HepG2 (cell line): ENCODE data around the gene IFIT2. TPM values are rescaled to one million over a fixed set of nuclear protein-coding genes. Genes with fewer than 3 reads are reported as not detected.

Experiments
- ARNT2 ChIP-seq: sonication (generic); formaldehyde crosslinking; IDR thresholded peaks from 2 replicates; pipeline ENCODE4 v1.8.0; 2022; ENCODE audit warnings: mild to moderate bottlenecking, low read depth, missing genetic modification reagents, moderate library complexity
- BRD4 ChIP-seq: sonication (generic); formaldehyde crosslinking; IDR thresholded peaks from 2 replicates; pipeline ENCODE4 v1.4.0; 2020; ENCODE audit warnings: missing genetic modification reagents
- CAMTA2 ChIP-seq: sonication (generic); formaldehyde crosslinking; IDR thresholded peaks from 2 replicates; pipeline ENCODE4 v1.4.0; 2020; ENCODE audit warnings: mild to moderate bottlenecking, missing genetic modification reagents, borderline replicate concordance
- CENPX ChIP-seq: sonication (generic); formaldehyde crosslinking; IDR thresholded peaks from 2 replicates; pipeline ENCODE4 v1.9.0; 2021; ENCODE audit warnings: mild to moderate bottlenecking, missing genetic modification reagents, moderate library complexity
- CSRNP1 ChIP-seq: sonication (generic); formaldehyde crosslinking; IDR thresholded peaks from 2 replicates; pipeline ENCODE4 v1.8.1; 2023; ENCODE audit warnings: mild to moderate bottlenecking, missing genetic modification reagents
- FOSL1 ChIP-seq: sonication (generic); formaldehyde crosslinking; IDR thresholded peaks from 2 replicates; pipeline ENCODE4 v1.9.0; 2021; ENCODE audit warnings: missing genetic modification reagents, borderline replicate concordance
- FUBP1 ChIP-seq: sonication (generic); formaldehyde crosslinking; IDR thresholded peaks from 2 replicates; pipeline ENCODE4 v1.5.1; 2020; ENCODE audit warnings: missing genetic modification reagents, mild to moderate bottlenecking, borderline replicate concordance
- HOXA5 ChIP-seq: sonication (generic); formaldehyde crosslinking; IDR thresholded peaks from 2 replicates; pipeline ENCODE4 v1.4.0; 2020; ENCODE audit warnings: missing genetic modification reagents
- IRF1 ChIP-seq: sonication (generic); formaldehyde crosslinking; IDR thresholded peaks from 2 replicates; pipeline ENCODE4 v1.4.0; 2020; ENCODE audit warnings: low read depth, mild to moderate bottlenecking, missing genetic modification reagents
- KLF12 ChIP-seq: sonication (generic); formaldehyde crosslinking; IDR thresholded peaks from 2 replicates; pipeline ENCODE4 v1.4.0; 2020; ENCODE audit warnings: missing genetic modification reagents, borderline replicate concordance
- KMT2B ChIP-seq: IDR thresholded peaks from 2 replicates; pipeline ENCODE4 v1.6.1; 2016; ENCODE audit warnings: missing genetic modification reagents, missing compliant biosample characterization
- MNT ChIP-seq: fragments of 450-650 bp; IDR thresholded peaks from 2 replicates; pipeline ENCODE4 v1.6.1; 2016
- MTF1 ChIP-seq: sonication (generic); formaldehyde crosslinking; IDR thresholded peaks from 2 replicates; pipeline ENCODE4 v1.5.0; 2020; ENCODE audit warnings: missing genetic modification reagents
- SP140L ChIP-seq: sonication (generic); formaldehyde crosslinking; IDR thresholded peaks from 2 replicates; pipeline ENCODE4 v1.4.0; 2020; ENCODE audit warnings: missing genetic modification reagents, borderline replicate concordance
- TARDBP ChIP-seq: sonication (generic); formaldehyde crosslinking; IDR thresholded peaks from 2 replicates; pipeline ENCODE4 v1.8.0; 2022; ENCODE audit warnings: mild to moderate bottlenecking, missing genetic modification reagents
- TEF ChIP-seq: sonication (generic); formaldehyde crosslinking; IDR thresholded peaks from 2 replicates; pipeline ENCODE4 v1.5.0; 2020; ENCODE audit warnings: missing genetic modification reagents
- ZEB1 ChIP-seq: IDR thresholded peaks from 2 replicates; pipeline ENCODE4 v1.6.1; 2012; ENCODE audit warnings: mild to moderate bottlenecking, low read depth, inconsistent platforms; ENCODE audit not compliant: insufficient replicate concordance
- ZFP37 ChIP-seq: sonication (generic); formaldehyde crosslinking; IDR thresholded peaks from 2 replicates; pipeline ENCODE4 v1.4.0; 2020; ENCODE audit warnings: missing genetic modification reagents, borderline replicate concordance
- ZNF124 ChIP-seq: sonication (generic); formaldehyde crosslinking; IDR thresholded peaks from 2 replicates; pipeline ENCODE4 v1.4.0; 2020; ENCODE audit warnings: missing genetic modification reagents
- ZNF136 ChIP-seq: sonication (generic); formaldehyde crosslinking; IDR thresholded peaks from 2 replicates; pipeline ENCODE4 v1.8.1; 2022; ENCODE audit warnings: low read depth, mild to moderate bottlenecking, moderate library complexity, missing genetic modification reagents
- ZNF552 ChIP-seq: sonication (generic); formaldehyde crosslinking; IDR thresholded peaks from 2 replicates; pipeline ENCODE4 v1.9.0; 2022; ENCODE audit warnings: missing genetic modification reagents, mild to moderate bottlenecking, borderline replicate concordance
- ZNF607 ChIP-seq: sonication (generic); formaldehyde crosslinking; IDR thresholded peaks from 2 replicates; pipeline ENCODE4 v1.5.1; 2020; ENCODE audit warnings: missing genetic modification reagents, mild to moderate bottlenecking, borderline replicate concordance
- ZNF740 ChIP-seq: sonication (generic); formaldehyde crosslinking; IDR thresholded peaks from 2 replicates; pipeline ENCODE4 v1.4.0; 2020; ENCODE audit warnings: missing genetic modification reagents
- ZNF775 ChIP-seq: sonication (generic); formaldehyde crosslinking; IDR thresholded peaks from 2 replicates; pipeline ENCODE4 v1.4.0; 2020; ENCODE audit warnings: missing genetic modification reagents, mild to moderate bottlenecking, moderate library complexity, borderline replicate concordance
- polyA plus RNA-seq, 8 experiments: library from polyadenylated mRNA; depleted of rRNA in 3 of 8; stranded (reverse) in 7 of 8; unstranded in 1 of 8; fragments of >200 nt; fragmentation: Illumina TruSeq in 4 of 8; extraction: Trizol in 4 of 8; gene quantifications; 2 replicates each; pipeline versions ENCODE4 v1.2.1 to v1.2.3, GENCODE V29; 2011 to 2016; ENCODE audit warnings: low read depth in 4 of 8, missing spikeins in 1 of 8, mixed read lengths in 1 of 8; ENCODE audit not compliant: insufficient read depth in 1 of 8
- total RNA-seq, 5 experiments: library from RNA; depleted of rRNA; stranded (reverse); fragments of >200 nt; fragmentation: Illumina TruSeq; extraction: Trizol; gene quantifications; 2 replicates each; pipeline ENCODE4 v1.2.3, GENCODE V29; 2016; ENCODE audit warnings: low read depth in 1 of 5

IFIT2 gene
- total and polyA plus RNA-seq, 2 of the 13 experiments (the other 11 are each of a cell fraction or from before 2014, with no cell fraction given) = 0.04 to 0.15 TPM

- TF ChIP-seq IRF1 (CRISPR knock-in tag) (peak; percentile 89; the same call in 1 of the 2 replicates), ZNF124 (CRISPR knock-in tag) (no peak), BRD4 (CRISPR knock-in tag) (0 out of 2 replicates have a peak, but pooled peaks have one; percentile 58), CAMTA2 (no peak), ZNF740 (no peak), CENPX (CRISPR knock-in tag) (no peak), ARNT2 (CRISPR knock-in tag) (no peak), KLF12 (CRISPR knock-in tag) (no peak), TARDBP (CRISPR knock-in tag) (peak; percentile 40; the same call in 1 of the 2 replicates), ZFP37 (no peak), HOXA5 (CRISPR knock-in tag) (0 out of 2 replicates have a peak, but pooled peaks have one; percentile 27), FUBP1 (CRISPR knock-in tag) (no peak), ZNF607 (CRISPR knock-in tag) (no peak), TEF (CRISPR knock-in tag) (no peak), ZNF136 (CRISPR knock-in tag) (no peak), ZNF775 (no peak), CSRNP1 (no peak), MNT (no peak), ZNF552 (CRISPR knock-in tag) (no peak), FOSL1 (no peak), KMT2B (CRISPR knock-in tag) (peak; percentile 46), SP140L (CRISPR knock-in tag) (no peak), ZEB1 (no peak), MTF1 (no peak)
Measured at GRCh38 chr10:89332123-89332633, 30.3 kb downstream of the IFIT2 start (continued).
